NCI-H1092 (cell line): ENCODE measurements around the gene SLC5A3.

Source experiments
- DNase-seq: peaks from one replicate; lab custom pipeline; 2025; lab: John Stamatoyannopoulos, UW

SLC5A3 gene

GRCh38 chr21:34100790-34101189 lies 27.4 kb downstream of the SLC5A3 start:
- no peak for DNase-seq

GRCh38 chr21:34105947-34106541 lies 32.7 kb downstream of the SLC5A3 start:
- DNase-seq, result no peak

GRCh38 chr21:34107606-34108005 lies 34.2 kb downstream of the SLC5A3 start:
- no peak for DNase-seq

- no peak for DNase-seq
These were observed 35.7 kb downstream of the SLC5A3 start for GRCh38 chr21:34109075-34109474.

GRCh38 chr21:34110594-34111202 lies 37.3 kb downstream of the SLC5A3 start:
- DNase-seq, result no peak

- no peak for DNase-seq
These were observed 39.1 kb downstream of the SLC5A3 start for GRCh38 chr21:34112316-34113033.

GRCh38 chr21:34113842-34114241 lies 40.5 kb downstream of the SLC5A3 start:
- no peak for DNase-seq

- no peak for DNase-seq
These were observed 41.8 kb downstream of the SLC5A3 start for GRCh38 chr21:34115160-34115559.

GRCh38 chr21:34116569-34116968 lies 43.2 kb downstream of the SLC5A3 start:
- no peak for DNase-seq

- no peak for DNase-seq
These were observed 47.5 kb downstream of the SLC5A3 start for GRCh38 chr21:34120867-34121266.

GRCh38 chr21:34122047-34122446 lies 48.7 kb downstream of the SLC5A3 start:
- DNase-seq, result no peak
